B cell (primary cell): ENCODE measurements around the gene PUS7. TPM values are rescaled to one million over a fixed set of nuclear protein-coding genes. Genes with fewer than 3 reads are reported as not detected.

Source experiments
- ATAC-seq: fragments of 200-7000 bp; cut with Tn5 transposase; one replicate; pipeline ENCODE4 v1.10.0; 2021; ENCODE audit warnings: low read depth, mild to moderate bottlenecking, moderate number of reproducible peaks, moderate library complexity
- CTCF ChIA-PET: fragments of 350-600 bp; sonication (Branson Sonifier 250); formaldehyde crosslinking; loops from one replicate; lab custom pipeline; 2021; ENCODE audit warnings: antibody characterized with exemption, inconsistent platforms; lab: Charles Lee
- POLR2A ChIA-PET: fragments of 350-600 bp; sonication (Branson Sonifier 250); formaldehyde crosslinking; loops from one replicate; lab custom pipeline; 2021; ENCODE audit warnings: antibody characterized with exemption; lab: Charles Lee
- DNase-seq: peaks from one replicate; pipeline ENCODE4 v3.0.0; 2013
- H2AFZ ChIP-seq: 2 replicates; pipeline ENCODE4 v1.6.1; 2012; ENCODE audit warnings: mild to moderate bottlenecking, low read depth, low read length; ENCODE audit not compliant: insufficient read depth, poor library complexity, severe bottlenecking
- H3K27ac ChIP-seq, 2 donors: 1 replicate in 1 of 2; 2 replicates in 1 of 2; pipeline ENCODE4 v1.5.1; 2012 to 2013; ENCODE audit warnings: low read length in 2 of 2, mild to moderate bottlenecking in 2 of 2, moderate library complexity in 1 of 2
- H3K27me3 ChIP-seq, 4 experiments: fragments of 200-600 bp in 1 of 4; sonication (generic) in 1 of 4; replicated peaks in 1 of 4; 1 replicate in 2 of 4; 2 replicates in 2 of 4; pipeline versions ENCODE4 v1.6.1 to v1.7.0; 2013 to 2016; ENCODE audit warnings: low read length in 3 of 4, mild to moderate bottlenecking in 2 of 4, mixed read lengths in 1 of 4, moderate library complexity in 1 of 4; ENCODE audit not compliant: insufficient read depth in 4 of 4, control insufficient read depth in 3 of 4; ENCODE audit errors: control extremely low read depth in 1 of 4
- H3K36me3 ChIP-seq, 2 experiments: replicated peaks in 1 of 2; 1 replicate in 1 of 2; 2 replicates in 1 of 2; pipeline versions ENCODE4 v1.6.1 to v1.7.1; 2013; ENCODE audit warnings: low read length in 1 of 2; ENCODE audit not compliant: insufficient read depth in 2 of 2, control insufficient read depth in 1 of 2; ENCODE audit errors: control extremely low read depth in 1 of 2, extremely low read depth in 1 of 2
- H3K4me1 ChIP-seq, 2 donors: fragments of 200-600 bp in 1 of 2; sonication (generic) in 1 of 2; 1 replicate in 1 of 2; 2 replicates in 1 of 2; pipeline versions ENCODE4 v1.5.1 to v1.6.1; 2013 to 2017; ENCODE audit warnings: low read length in 2 of 2; ENCODE audit not compliant: control insufficient read depth in 2 of 2, insufficient read depth in 2 of 2
- H3K4me2 ChIP-seq: replicated peaks from 2 replicates; pipeline ENCODE3; 2012; ENCODE audit warnings: mild to moderate bottlenecking, low read depth, low read length; ENCODE audit not compliant: poor library complexity, severe bottlenecking
- H3K4me3 ChIP-seq, 5 experiments: fragments of 200-600 bp in 1 of 5; sonication (generic) in 1 of 5; 1 replicate in 3 of 5; 2 replicates in 2 of 5; pipeline versions ENCODE4 v1.5.1 to v1.7.0; 2011 to 2016; ENCODE audit warnings: low read length in 4 of 5, mild to moderate bottlenecking in 4 of 5, low read depth in 2 of 5, control low read depth in 1 of 5, moderate library complexity in 1 of 5; ENCODE audit not compliant: insufficient read depth in 1 of 5; ENCODE audit errors: control extremely low read depth in 1 of 5, extremely low read depth in 1 of 5
- H3K79me2 ChIP-seq: fragments of 200-600 bp; sonication (generic); one replicate; pipeline ENCODE4 v1.6.0; 2016; ENCODE audit warnings: low read length; ENCODE audit not compliant: control insufficient read depth, insufficient read depth
- H3K9ac ChIP-seq: fragments of 200-600 bp; sonication (generic); 2 replicates; pipeline ENCODE4 v1.6.1; 2017; ENCODE audit warnings: mild to moderate bottlenecking, low read length, moderate library complexity
- H3K9me3 ChIP-seq, 3 donors: one replicate each; pipeline versions ENCODE4 v1.6.1 to v1.7.1; 2013; ENCODE audit warnings: low read length in 2 of 3; ENCODE audit not compliant: control insufficient read depth in 2 of 3, insufficient read depth in 1 of 3; ENCODE audit errors: control extremely low read depth in 1 of 3
- H4K20me1 ChIP-seq: 2 replicates; pipeline ENCODE4 v1.6.0; 2012; ENCODE audit warnings: mild to moderate bottlenecking, low read length; ENCODE audit not compliant: insufficient read depth, control insufficient read depth, poor library complexity, severe bottlenecking
- H3K27ac Mint-ChIP-seq: one replicate; pipeline ENCODE4 v1.8.0; 2021; ENCODE audit warnings: mixed read lengths
- H3K27me3 Mint-ChIP-seq: one replicate; pipeline ENCODE4 v1.8.0; 2021; ENCODE audit warnings: mixed read lengths
- H3K4me1 Mint-ChIP-seq: one replicate; pipeline ENCODE4 v1.8.0; 2021; ENCODE audit warnings: mixed read lengths
- H3K4me3 Mint-ChIP-seq: one replicate; pipeline ENCODE4 v1.8.0; 2021; ENCODE audit warnings: mixed read lengths
- H3K9me3 Mint-ChIP-seq: one replicate; pipeline ENCODE4 v1.8.0; 2022; ENCODE audit warnings: mixed read lengths; ENCODE audit not compliant: insufficient read depth
- CTCF ChIP-seq: fragments of 200-600 bp; IDR thresholded peaks from one replicate; pipeline ENCODE4 v1.8.0; 2022; ENCODE audit warnings: antibody characterized with exemption, mild to moderate bottlenecking
- EZH2 ChIP-seq: IDR thresholded peaks from 2 replicates; pipeline ENCODE4 v1.6.1; 2012; ENCODE audit warnings: borderline replicate concordance, low read depth, mild to moderate bottlenecking, moderate library complexity, low read length; ENCODE audit not compliant: insufficient read depth, poor library complexity, severe bottlenecking
- WGBS: methylation state at CpG from one replicate; pipeline ENCODE4 v1.1.5; 2013; ENCODE audit warnings: missing lambda C conversion rate; ENCODE audit not compliant: insufficient coverage; 5-methylcytosine and 5-hydroxymethylcytosine counted together
- intact Hi-C: fragments of 100-400 bp; cut with micrococcal nuclease; formaldehyde crosslinking; loops from one replicate; pipeline ENCODE4 v1.10.0; 2022
- polyA plus RNA-seq: library from polyadenylated mRNA; depleted of rRNA; stranded (reverse); fragments of >200 nt; gene quantifications from 2 replicates; pipeline ENCODE4 v1.2.3, GENCODE V29; 2012
- total RNA-seq, 2 donors: library from RNA; stranded (reverse); fragments of 120-200 nt in 1 of 2; gene quantifications; 1 replicate in 1 of 2; 2 replicates in 1 of 2; pipeline versions ENCODE4 v1.2.3 to v1.2.4, GENCODE V29; 2013 to 2022

PUS7 gene
- total and polyA plus RNA-seq, 2 donors (not counting 1 experiment from before 2014, with no cell fraction given), result 2.0 to 7.7 TPM

DNA sequence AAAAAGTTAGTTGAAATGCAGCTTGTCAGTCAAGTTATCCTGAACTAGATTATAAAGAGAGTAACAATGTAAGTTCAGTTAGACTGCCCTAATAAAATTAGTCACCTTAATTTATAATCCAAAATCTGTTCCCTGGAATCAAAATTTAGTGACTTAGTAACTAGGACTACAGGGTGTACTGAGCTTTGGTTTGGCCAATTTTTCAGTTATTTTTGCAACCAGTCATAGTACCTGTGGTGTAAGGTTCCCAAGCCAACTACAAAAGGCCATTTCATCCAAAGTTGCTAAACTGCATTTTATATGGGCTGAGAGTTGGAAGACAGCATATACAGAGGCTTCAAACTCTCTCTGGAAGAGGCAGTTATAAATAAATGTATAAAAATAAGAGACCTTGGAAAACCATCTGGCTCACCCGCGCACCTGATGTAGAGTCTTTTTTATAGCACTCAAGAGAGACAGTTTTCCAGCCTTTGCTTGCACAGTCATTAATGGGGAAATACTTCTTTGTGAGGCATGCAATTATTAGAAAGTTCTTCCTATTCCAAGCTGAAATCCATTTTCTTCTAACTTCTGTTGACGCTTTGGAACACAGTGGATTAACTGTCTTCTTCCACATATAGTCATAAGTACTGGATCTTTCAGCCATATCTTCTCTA, 59.2 kb downstream of the PUS7 start:
- Histone ChIP-seq H3K27me3 (no peaks in the 10 kb centered on the region), H3K27ac (no peak overlapping the region), H3K4me3 (no peak overlapping the region), H3K36me3 (peaks cover 2 to 3% of the 10 kb centered on the region in 2 experiments), H4K20me1 (no peaks in the 10 kb centered on the region), H3K9ac (no peak overlapping the region), H3K4me1 (peaks cover 5 to 11% of the 10 kb centered on the region in 2 donors), H3K79me2 (no peaks in the 10 kb centered on the region), H3K4me2 (no peak overlapping the region), H3K9me3 (no peaks in the 10 kb centered on the region), H2AFZ (no peak overlapping the region)
- DNase-seq, result no peak
- Mint-ChIP-seq H3K4me3 (no peak overlapping the region), H3K9me3 (no peaks in the 10 kb centered on the region), H3K27ac (no peak overlapping the region), H3K4me1 (peaks cover 7% of the 10 kb centered on the region), H3K27me3 (no peaks in the 10 kb centered on the region)
- ChIA-PET CTCF (interaction anchor here (1.0 to 1.3 kb wide), 2 partner anchors 26 to 33 kb away, joined by 3 read pairs; no protein-coding TSS in a partner anchor), POLR2A (no interaction called here)
- ATAC-seq, result no peak
- TF ChIP-seq CTCF, result no peak
- no peak for TF ChIP-seq EZH2
- intact Hi-C loops, result no loop called here
- WGBS, result 100% methylated on average over 1 of the region's 3 CpGs

GRCh38 chr7:105461518-105461917, 60.6 kb downstream of the PUS7 start:
- ChIA-PET POLR2A (no interaction called here), CTCF (interaction anchor here (0.8 kb wide), 1 partner anchor 542 kb away, joined by 3 read pairs; no protein-coding TSS in a partner anchor)
- H3K79me2 ChIP-seq, result no peaks in the 10 kb centered on the region
- H3K27me3 Mint-ChIP-seq, result no peaks in the 10 kb centered on the region
- no peaks in the 10 kb centered on the region for H3K9me3 Mint-ChIP-seq
- H4K20me1 ChIP-seq, result no peaks in the 10 kb centered on the region
- H3K9ac ChIP-seq, result no peak overlapping the region
- TF ChIP-seq CTCF, result no peak
- no peak for TF ChIP-seq EZH2
- H3K27ac Mint-ChIP-seq, result no peak overlapping the region
- peaks cover 7% of the 10 kb centered on the region for H3K4me1 Mint-ChIP-seq
- ATAC-seq, result no peak
- H3K4me3 ChIP-seq, result no peak overlapping the region
- peaks cover 5 to 11% of the 10 kb centered on the region in 2 donors for H3K4me1 ChIP-seq
- no peak overlapping the region for H2AFZ ChIP-seq
- no peaks in the 10 kb centered on the region for H3K9me3 ChIP-seq
- intact Hi-C loops, result no loop called here
- H3K36me3 ChIP-seq, result peaks cover 2 to 6% of the 10 kb centered on the region in 2 experiments
- H3K4me3 Mint-ChIP-seq, result no peak overlapping the region
- no peak for DNase-seq
- H3K4me2 ChIP-seq, result no peak overlapping the region
- WGBS, result 43% methylated on average over 1 of the region's 2 CpGs
- no peaks in the 10 kb centered on the region for H3K27me3 ChIP-seq
- no peak overlapping the region for H3K27ac ChIP-seq
